Heart left ventricle (tissue), 16 donors: ENCODE results near the gene RBP4. TPM values are rescaled to one million over a fixed set of nuclear protein-coding genes. Genes with fewer than 3 reads are reported as not detected.

ENCODE experiments used
- ATAC-seq, 4 donors: fragments of 200-7000 bp; cut with Tn5 transposase; one replicate each; pipeline ENCODE4 v1.9.1; 2020 to 2022; ENCODE audit warnings: moderate library complexity in 4 of 4, mild to moderate bottlenecking in 3 of 4, moderate number of reproducible peaks in 1 of 4
- DNase-seq, 5 donors: peaks; one replicate each; pipeline ENCODE4 v3.0.0-alpha.2; 2020
- H3K27ac ChIP-seq, 12 donors: fragments of 200-600 bp; sonication (generic) in 4 of 12; one replicate each; pipeline versions ENCODE4 v1.5.0 to v1.8.0; 2016 to 2022; ENCODE audit warnings: mild to moderate bottlenecking in 2 of 12
- H3K27me3 ChIP-seq, 9 donors: fragments of 200-600 bp; sonication (generic) in 2 of 9; one replicate each; pipeline versions ENCODE4 v1.5.1 to v1.8.0; 2016 to 2022; ENCODE audit warnings: mild to moderate bottlenecking in 3 of 9
- H3K36me3 ChIP-seq, 9 donors: fragments of 200-600 bp; sonication (generic) in 2 of 9; one replicate each; pipeline versions ENCODE4 v1.5.0 to v1.8.0; 2018 to 2022; ENCODE audit warnings: mild to moderate bottlenecking in 2 of 9
- H3K4me1 ChIP-seq, 12 donors: fragments of 200-600 bp; sonication (generic) in 4 of 12; one replicate each; pipeline versions ENCODE4 v1.5.0 to v1.8.0; 2016 to 2022; ENCODE audit warnings: mild to moderate bottlenecking in 3 of 12
- H3K4me3 ChIP-seq, 12 donors: fragments of 200-600 bp; sonication (generic) in 4 of 12; one replicate each; pipeline versions ENCODE4 v1.5.0 to v1.8.0; 2017 to 2022; ENCODE audit warnings: mild to moderate bottlenecking in 9 of 12, moderate library complexity in 4 of 12
- H3K9me3 ChIP-seq, 12 donors: fragments of 200-600 bp; sonication (generic) in 4 of 12; one replicate each; pipeline versions ENCODE4 v1.5.0 to v1.8.0; 2016 to 2022; ENCODE audit warnings: mild to moderate bottlenecking in 1 of 12
- POLR2A ChIP-seq, 2 donors: fragments of 450-650 bp; IDR thresholded peaks; one replicate each; pipeline ENCODE4 v1.6.1; 2017; ENCODE audit warnings: antibody characterized with exemption in 2 of 2, mild to moderate bottlenecking in 2 of 2, moderate library complexity in 2 of 2
- WGBS, 4 donors: extraction: QIAGEN DNeasy Blood & Tissue Kit in 2 of 4; methylation state at CpG; one replicate each; pipeline versions ENCODE4 v1.1.5 to v1.1.7; 2013 to 2018; 5-methylcytosine and 5-hydroxymethylcytosine counted together
- intact Hi-C, 10 donors: fragments of 100-400 bp; cut with DNase I; formaldehyde crosslinking; loops; one replicate each; pipeline versions ENCODE4 v1.11.1 to v1.14.2; 2022
- polyA plus RNA-seq, 2 donors: library from polyadenylated mRNA; stranded (reverse); fragments of 200-250 nt; gene quantifications; one replicate each; pipeline ENCODE4 v1.2.3, GENCODE V29; 2013
- total RNA-seq, 9 donors: library from RNA; depleted of rRNA in 2 of 9; stranded (reverse); fragments of >200 nt in 2 of 9; fragmentation: NEBNext Ultra II Directional in 3 of 9; extraction: Animal tissue kit (Norgen Biotek cat#: 25700) in 3 of 9; gene quantifications; one replicate each; pipeline versions ENCODE4 v1.1.0 to v1.2.4, GENCODE V29; 2016 to 2023
- TF ChIP-seq, protein P1 (sequence below), 12 donors: fragments of 200-600 bp; sonication (generic) in 4 of 12; IDR thresholded peaks; one replicate each; pipeline versions ENCODE4 v1.5.0 to v1.8.0; 2018 to 2022; ENCODE audit warnings: antibody characterized with exemption in 12 of 12, mild to moderate bottlenecking in 5 of 12
- donor health status: ischemic (EF 13 %, LVEDD 7.1; RV severe dilation, severe dysfunction).
- donor health status: healthy with polysubstance abuse.
- donor health status: DM: no; HTN: yes; CAD: no.
- donor health status: DM: no; HTN: no; CAD: no.
- donor health status: ischemic (EF 25% LVEDD 6.9; RV normal size, moderate dysfunction).
- donor health status: ischemic (EF 25% LVEDD 5.7; RV mildly dilated, moderate dysfunction).
- donor health status: healthy.
- donor health status: DM: yes; HTN: yes; CAD: no.
- donor health status: ischemic (EF 35%, LVEDD 5.7; RV mildly dilated, moderate dysfunction).
- donor health status: nonischemic (EF 11% LVEDD 7.7; RV severe dilation, severe dysfunction).
- donor health status: DM: yes; HTN: yes; CAD: no.
- donor health status: PGD.
- donor health status: ischemic (EF 29% LVEDD 5.4; RV normal size, mild dysfunction).
- donor health status: nonischemic (EF 23%, LVEDD 6.1; RV moderate dilation, normal function).

The RBP4 gene
- total and polyA plus RNA-seq, 11 donors, result 0.35 to 63.4 (median 3.2) TPM; not detected in 1

DNA sequence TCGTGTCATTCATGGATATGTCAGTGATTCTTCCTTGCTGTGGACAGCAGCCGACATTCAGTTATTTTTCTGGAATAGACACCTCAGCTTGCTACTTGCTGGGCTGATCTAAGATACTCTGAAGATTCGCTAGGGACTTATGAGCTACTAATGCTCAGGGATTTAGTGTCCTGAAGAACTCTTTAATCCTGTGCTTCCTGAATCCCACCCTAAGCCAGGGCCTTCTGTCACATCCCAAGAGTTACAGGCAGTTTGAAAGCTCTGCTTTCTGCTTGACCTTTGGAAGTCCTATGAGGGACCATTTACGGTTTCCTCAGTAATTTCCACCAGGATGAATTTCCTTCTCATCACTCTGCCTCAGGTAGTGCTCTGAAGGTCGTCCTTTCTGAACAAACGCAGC, 11.3 kb upstream of the RBP4 start, which contains the start of gene PDE6C:
Gene PDE6C, plus strand, starts transcription at position 227 of the 400 bp plus-strand sequence. CDS start 189 bp downstream, outside the sequence.
- TF ChIP-seq POLR2A (IDR thresholded peaks at IDR 0.05), result no peak
- TF ChIP-seq, protein P1, sequence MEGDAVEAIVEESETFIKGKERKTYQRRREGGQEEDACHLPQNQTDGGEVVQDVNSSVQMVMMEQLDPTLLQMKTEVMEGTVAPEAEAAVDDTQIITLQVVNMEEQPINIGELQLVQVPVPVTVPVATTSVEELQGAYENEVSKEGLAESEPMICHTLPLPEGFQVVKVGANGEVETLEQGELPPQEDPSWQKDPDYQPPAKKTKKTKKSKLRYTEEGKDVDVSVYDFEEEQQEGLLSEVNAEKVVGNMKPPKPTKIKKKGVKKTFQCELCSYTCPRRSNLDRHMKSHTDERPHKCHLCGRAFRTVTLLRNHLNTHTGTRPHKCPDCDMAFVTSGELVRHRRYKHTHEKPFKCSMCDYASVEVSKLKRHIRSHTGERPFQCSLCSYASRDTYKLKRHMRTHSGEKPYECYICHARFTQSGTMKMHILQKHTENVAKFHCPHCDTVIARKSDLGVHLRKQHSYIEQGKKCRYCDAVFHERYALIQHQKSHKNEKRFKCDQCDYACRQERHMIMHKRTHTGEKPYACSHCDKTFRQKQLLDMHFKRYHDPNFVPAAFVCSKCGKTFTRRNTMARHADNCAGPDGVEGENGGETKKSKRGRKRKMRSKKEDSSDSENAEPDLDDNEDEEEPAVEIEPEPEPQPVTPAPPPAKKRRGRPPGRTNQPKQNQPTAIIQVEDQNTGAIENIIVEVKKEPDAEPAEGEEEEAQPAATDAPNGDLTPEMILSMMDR (IDR thresholded peaks at IDR 0.05), result no peak
- intact Hi-C loops, result no loop called here

DNA sequence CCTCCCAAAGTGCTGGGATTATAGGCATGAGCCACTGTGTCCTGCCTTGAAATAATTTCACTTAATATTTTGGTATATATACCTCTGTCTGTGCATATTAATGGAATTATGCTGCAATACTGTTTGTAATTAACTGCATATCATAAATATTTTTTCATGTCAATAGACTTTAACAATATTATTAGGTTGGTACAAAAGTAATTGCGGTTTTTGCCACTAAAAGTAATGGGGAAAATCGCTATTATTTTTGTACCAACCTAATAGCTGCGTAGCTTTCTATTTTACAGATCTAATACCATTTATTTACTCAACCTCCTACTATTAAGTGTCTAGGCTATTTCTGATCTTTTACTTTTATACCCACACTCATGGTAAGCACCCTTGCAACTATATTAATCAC, 7.4 kb upstream of the RBP4 start:
- WGBS, 4 donors, result 85 to 90% (median 88%) methylated on average over 3 of the region's 3 CpGs
- Histone ChIP-seq H3K4me1 (no peaks in the 10 kb centered on the region), H3K4me3 (no peak overlapping the region), H3K27ac (no peak overlapping the region), H3K27me3 (peaks cover 0 to 31% (median 12%) of the 10 kb centered on the region in 9 donors), H3K9me3 (peaks cover 0 to 11% (median 0%) of the 10 kb centered on the region in 12 donors), H3K36me3 (no peaks in the 10 kb centered on the region)
- DNase-seq (no peak), ATAC-seq (no peak)
- intact Hi-C loops, result no loop called here
- TF ChIP-seq, protein P1 (IDR thresholded peaks at IDR 0.05), result no peak
- no peak for TF ChIP-seq POLR2A (IDR thresholded peaks at IDR 0.05)

More for the DNA sequence above, 11.3 kb upstream of the RBP4 start, which contains the start of gene PDE6C:
- WGBS, 4 donors, result 80 to 85% (median 83%) methylated on average over 6 of the region's 6 CpGs
- H3K4me1 ChIP-seq, result peaks cover 0 to 5% (median 0%) of the 10 kb centered on the region in 12 donors
- H3K27ac ChIP-seq, result no peak within 1 kb of the TSS
- H3K36me3 ChIP-seq, result no peaks in the 10 kb centered on the region
- ATAC-seq (no peak), DNase-seq (no peak)
- peaks cover 0 to 5% (median 0%) of the 10 kb centered on the region in 12 donors for H3K9me3 ChIP-seq
- no peaks in the 10 kb centered on the region for H3K27me3 ChIP-seq
- H3K4me3 ChIP-seq, result no peak within 1 kb of the TSS

DNA sequence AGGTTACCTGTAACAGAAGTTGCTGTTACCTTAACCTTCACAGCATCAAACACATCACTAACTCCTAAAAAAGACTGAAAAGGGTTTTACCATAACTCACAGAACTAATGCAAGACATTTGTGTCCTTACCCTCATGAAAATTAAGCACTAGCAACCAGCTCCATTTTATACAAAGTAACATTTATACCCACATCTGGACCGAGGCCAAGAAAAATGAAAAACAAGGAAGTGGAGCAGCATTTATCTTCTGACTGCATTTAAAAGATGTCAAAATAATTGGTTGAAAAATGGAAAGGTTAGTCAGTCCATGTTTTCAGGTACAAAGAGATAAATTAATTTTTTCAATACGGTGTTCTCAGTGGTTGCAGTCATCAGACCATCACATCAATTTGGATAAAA, 3.1 kb upstream of the RBP4 start:
- 60 to 69% (median 62%) methylated on average over 2 of the region's 2 CpGs for WGBS, 4 donors
- DNase-seq, result no peak
- H3K36me3 ChIP-seq, result no peaks in the 10 kb centered on the region
- intact Hi-C loops, result no loop called here
- peaks cover 0 to 11% (median 0%) of the 10 kb centered on the region in 12 donors for H3K9me3 ChIP-seq
- no peak overlapping the region for H3K27ac ChIP-seq
- H3K4me3 ChIP-seq, result no peak overlapping the region
- TF ChIP-seq, protein P1 (IDR thresholded peaks at IDR 0.05), result no peak
- TF ChIP-seq POLR2A (IDR thresholded peaks at IDR 0.05), result no peak
- H3K4me1 ChIP-seq, result peaks cover 0 to 16% (median 8%) of the 10 kb centered on the region in 12 donors
- ATAC-seq, result no peak
- H3K27me3 ChIP-seq, result peaks cover 7 to 63% (median 37%) of the 10 kb centered on the region in 9 donors

DNA sequence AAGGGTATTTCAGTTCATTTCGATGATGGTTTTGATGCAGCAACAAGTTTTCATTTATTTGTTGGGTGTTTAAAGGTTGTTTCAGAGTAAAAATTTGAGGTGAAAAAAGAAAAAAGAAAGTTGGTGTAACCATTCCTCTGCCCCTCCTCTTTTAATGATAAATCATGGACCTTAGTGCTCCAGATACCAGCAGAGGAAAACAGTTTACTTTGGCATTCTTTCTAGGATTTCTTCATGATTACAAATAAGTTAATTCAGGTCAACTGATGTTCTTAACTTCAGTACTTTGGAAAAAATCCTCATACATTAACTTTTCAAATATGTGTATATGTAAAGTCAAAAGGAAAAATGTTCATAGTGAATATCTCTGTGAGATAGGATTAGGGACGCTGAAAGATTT, 2.0 kb upstream of the RBP4 start:
- Histone ChIP-seq H3K36me3 (no peaks in the 10 kb centered on the region), H3K27ac (no peak overlapping the region), H3K9me3 (peaks cover 0 to 11% (median 0%) of the 10 kb centered on the region in 12 donors), H3K27me3 (peaks cover 7 to 63% (median 37%) of the 10 kb centered on the region in 9 donors), H3K4me1 (peaks cover 0 to 16% (median 8%) of the 10 kb centered on the region in 12 donors), H3K4me3 (no peak overlapping the region)
- ATAC-seq (no peak), DNase-seq (no peak)
- TF ChIP-seq, protein P1 (IDR thresholded peaks at IDR 0.05), result no peak
- no peak for TF ChIP-seq POLR2A (IDR thresholded peaks at IDR 0.05)
- 91 to 96% (median 95%) methylated on average over 2 of the region's 2 CpGs for WGBS, 4 donors
- intact Hi-C loops, result no loop called here
